Measurements from ENCODE around the gene GPR61.

DNA sequence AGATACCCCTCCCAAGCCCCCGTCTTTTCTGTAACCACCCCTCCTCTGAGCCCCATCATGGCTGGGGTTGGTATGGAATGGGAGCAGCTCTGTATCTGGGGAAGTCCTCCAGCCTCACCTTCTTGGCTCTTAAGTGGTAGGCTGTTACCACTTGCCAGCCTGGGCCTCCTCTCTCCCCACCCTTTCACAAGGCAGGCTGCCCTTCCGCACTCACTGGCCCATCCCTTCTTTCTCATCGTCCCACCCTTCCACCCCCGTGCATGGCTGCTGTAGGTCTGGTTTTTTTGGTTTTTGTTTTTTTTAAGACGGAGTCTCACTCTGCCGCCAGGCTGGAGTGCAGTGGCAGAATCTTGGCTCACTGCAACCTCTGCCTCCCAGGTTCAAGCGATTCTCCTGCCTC lies 40.6 kb upstream of the GPR61 start:
- TF ChIP-seq CTCF (IDR thresholded peaks at IDR 0.05) (no peak), POLR2A (IDR thresholded peaks at IDR 0.05) (no peak)

Data from right lobe of liver (tissue), 4 donors.